SU-DHL-6 (cell line): ENCODE measurements around the gene TRDN.

Source experiments
- H2AFZ ChIP-seq: fragments of 200-600 bp; sonication (generic); 2 replicates; pipeline ENCODE4 v1.6.1; 2014; ENCODE audit warnings: low read depth, mild to moderate bottlenecking, moderate library complexity, mixed read lengths, antibody characterized with exemption, low read length; ENCODE audit not compliant: severe bottlenecking
- H3F3A ChIP-seq: fragments of 200-600 bp; shearing (Covaris generic); 2 replicates; pipeline ENCODE4 v1.6.0; 2016; ENCODE audit warnings: antibody characterized with exemption, mild to moderate bottlenecking; ENCODE audit not compliant: insufficient read depth
- H3K27ac ChIP-seq: fragments of 200-600 bp; sonication (generic); 2 replicates; pipeline ENCODE4 v1.5.1; 2016; ENCODE audit warnings: low read depth, mild to moderate bottlenecking, low read length, moderate library complexity, mixed read lengths
- H3K27me3 ChIP-seq: fragments of 200-600 bp; sonication (generic), shearing (Covaris generic); 2 replicates; pipeline ENCODE4 v1.6.0; 2014; ENCODE audit warnings: mild to moderate bottlenecking, low read length
- H3K36me3 ChIP-seq: fragments of 200-600 bp; sonication (generic); 2 replicates; pipeline ENCODE4 v1.6.1; 2014; ENCODE audit warnings: mild to moderate bottlenecking, low read length, mixed read lengths
- H3K4me2 ChIP-seq: fragments of 300-600, 200-600 bp; shearing (Covaris generic), sonication (generic); 2 replicates; pipeline ENCODE4 v1.6.0; 2014; ENCODE audit warnings: low read length, low read depth, mild to moderate bottlenecking; ENCODE audit not compliant: poor library complexity, severe bottlenecking
- H3K4me3 ChIP-seq: fragments of 200-600 bp; sonication (generic); 2 replicates; pipeline ENCODE4 v1.5.1; 2014; ENCODE audit warnings: antibody characterized with exemption, low read length, mild to moderate bottlenecking, mixed read lengths; ENCODE audit not compliant: insufficient read depth, poor library complexity, severe bottlenecking
- H3K79me2 ChIP-seq: fragments of 200-600 bp; sonication (generic); 2 replicates; pipeline ENCODE4 v1.6.1; 2014; ENCODE audit warnings: mild to moderate bottlenecking, low read length, moderate library complexity; ENCODE audit not compliant: insufficient read depth
- H3K9ac ChIP-seq: fragments of 200-600 bp; sonication (generic); 2 replicates; pipeline ENCODE4 v1.7.0; 2014; ENCODE audit warnings: mild to moderate bottlenecking, low read length
- H3K9me2 ChIP-seq: fragments of 200-600 bp; sonication (generic); replicated peaks from 2 replicates; pipeline ENCODE4 v1.6.1; 2014; ENCODE audit warnings: low read length; ENCODE audit not compliant: insufficient read depth
- H3K9me3 ChIP-seq: fragments of 200-600 bp; sonication (generic); 2 replicates; pipeline ENCODE4 v1.6.1; 2014; ENCODE audit warnings: low read length, mixed read lengths; ENCODE audit not compliant: insufficient read depth
- H4K20me1 ChIP-seq: fragments of 200-600 bp; sonication (generic); 2 replicates; pipeline ENCODE4 v1.6.1; 2014; ENCODE audit warnings: low read depth, mild to moderate bottlenecking, antibody characterized with exemption, low read length, moderate library complexity, mixed read lengths
- CTCF ChIP-seq: fragments of 200-600 bp; sonication (generic); IDR thresholded peaks from one replicate; pipeline ENCODE4 v1.5.1; 2017; ENCODE audit warnings: antibody characterized with exemption, mild to moderate bottlenecking, low read length, moderate library complexity; ENCODE audit not compliant: insufficient read depth, poor library complexity, severe bottlenecking
- EZH2phosphoT487 ChIP-seq: fragments of 200-600 bp; sonication (generic), shearing (Covaris generic); conservative IDR thresholded peaks from 2 replicates; pipeline ENCODE4 v1.6.1; 2018; ENCODE audit warnings: mild to moderate bottlenecking, antibody characterized with exemption, low read length, moderate library complexity, mixed read lengths

The TRDN gene

GRCh38 chr6:123211777-123212545, 424.8 kb downstream of the TRDN start:
- TF ChIP-seq CTCF (no peak), EZH2phosphoT487 (no peak)
- H3K4me2 ChIP-seq, result no peak overlapping the region
- H3F3A ChIP-seq, result no peaks in the 10 kb centered on the region
- H3K4me3 ChIP-seq, result no peak overlapping the region
- no peaks in the 10 kb centered on the region for H3K27me3 ChIP-seq
- H3K36me3 ChIP-seq, result no peaks in the 10 kb centered on the region
- no peaks in the 10 kb centered on the region for H4K20me1 ChIP-seq
- H2AFZ ChIP-seq, result no peak overlapping the region
- H3K9me2 ChIP-seq, result no peaks in the 10 kb centered on the region
- no peak overlapping the region for H3K27ac ChIP-seq
- no peaks in the 10 kb centered on the region for H3K9me3 ChIP-seq
- H3K79me2 ChIP-seq, result no peaks in the 10 kb centered on the region
- H3K9ac ChIP-seq, result no peak overlapping the region

GRCh38 chr6:123210645-123211044, 426.1 kb downstream of the TRDN start:
- TF ChIP-seq EZH2phosphoT487 (no peak), CTCF (no peak)
- no peak overlapping the region for H3K9ac ChIP-seq
- H3K36me3 ChIP-seq, result no peaks in the 10 kb centered on the region
- H3K27ac ChIP-seq, result no peak overlapping the region
- H3K4me2 ChIP-seq, result no peak overlapping the region
- H3F3A ChIP-seq, result no peaks in the 10 kb centered on the region
- no peaks in the 10 kb centered on the region for H3K79me2 ChIP-seq
- no peaks in the 10 kb centered on the region for H4K20me1 ChIP-seq
- no peaks in the 10 kb centered on the region for H3K9me2 ChIP-seq
- no peak overlapping the region for H2AFZ ChIP-seq
- H3K9me3 ChIP-seq, result no peaks in the 10 kb centered on the region
- no peak overlapping the region for H3K4me3 ChIP-seq
- no peaks in the 10 kb centered on the region for H3K27me3 ChIP-seq

- Histone ChIP-seq H3K27ac (no peak overlapping the region), H3K4me3 (no peak overlapping the region), H3K9me3 (no peaks in the 10 kb centered on the region), H3K9ac (no peak overlapping the region), H3K4me2 (no peak overlapping the region), H4K20me1 (no peaks in the 10 kb centered on the region), H3K79me2 (no peaks in the 10 kb centered on the region), H3F3A (no peaks in the 10 kb centered on the region), H2AFZ (no peak overlapping the region), H3K36me3 (no peaks in the 10 kb centered on the region), H3K27me3 (no peaks in the 10 kb centered on the region), H3K9me2 (no peaks in the 10 kb centered on the region)
- no peak for TF ChIP-seq EZH2phosphoT487
- TF ChIP-seq CTCF, result no peak
Measured at GRCh38 chr6:123207967-123208510, 428.7 kb downstream of the TRDN start.
